HCT116 (cell line): Measurements from ENCODE around the gene AGBL1. TPM values are rescaled to one million over a fixed set of nuclear protein-coding genes. Genes with fewer than 3 reads are reported as not detected.

Experiments used
- ATAC-seq: fragments of 200-7000 bp; cut with Tn5 transposase; 2 replicates; pipeline ENCODE4 v1.9.1; 2020; ENCODE audit warnings: mild to moderate bottlenecking, moderate library complexity
- BruUV-seq: library from RNA; stranded (reverse); fragments of 400-500 nt; replicated peaks from 2 replicates; lab custom pipeline; 2021; lab: Mats Ljungman, UMichigan
- CTCF ChIA-PET: fragments of 300-600 bp; sonication (Branson Sonifier 250); formaldehyde crosslinking; loops from one replicate; lab custom pipeline; 2021; ENCODE audit warnings: antibody characterized with exemption; lab: Charles Lee
- POLR2A ChIA-PET: fragments of 300-600, 350-600 bp; sonication (Branson Sonifier 250); formaldehyde crosslinking; loops from one replicate; lab custom pipeline; 2021; ENCODE audit warnings: antibody characterized with exemption; lab: Charles Lee
- RAD21 ChIA-PET, 2 experiments: fragments of 300-600 bp; sonication (Branson Sonifier 250); formaldehyde crosslinking; loops; one replicate each; lab custom pipeline; 2023; ENCODE audit warnings: low total read pairs in 2 of 2; ENCODE audit not compliant: uncharacterized antibody in 2 of 2, unreplicated experiment in 2 of 2, low non-redundant PET in 1 of 2; lab: Charles Lee
- DNase-seq: peaks from one replicate; pipeline ENCODE4 v3.0.0-alpha.2; 2010; ENCODE audit warnings: low read depth, low spot score
- H2AFZ ChIP-seq: fragments of 200-600 bp; shearing (Covaris generic), sonication (generic); 2 replicates; pipeline ENCODE4 v1.6.1; 2017; ENCODE audit warnings: low read depth, mixed run types, mixed read lengths, antibody characterized with exemption, low read length; ENCODE audit not compliant: poor library complexity, severe bottlenecking
- H3K27ac ChIP-seq: 2 replicates; pipeline ENCODE4 v1.5.1; 2012; ENCODE audit warnings: low read depth, low read length
- H3K27me3 ChIP-seq: fragments of 200-600 bp; sonication (generic); 2 replicates; pipeline ENCODE4 v1.6.1; 2016; ENCODE audit warnings: mixed run types, low read length, mixed read lengths; ENCODE audit not compliant: insufficient read depth
- H3K36me3 ChIP-seq, 2 experiments: fragments of 200-500 bp in 1 of 2; fragments of 200-600 bp in 1 of 2; sonication (Bioruptor generic) in 1 of 2; sonication (generic) in 1 of 2; 2 replicates each; pipeline versions ENCODE4 v1.5.1 to v1.6.1; 2014 to 2016; ENCODE audit warnings: low read length in 2 of 2, inconsistent platforms in 1 of 2, mixed read lengths in 1 of 2, mixed run types in 1 of 2; ENCODE audit not compliant: insufficient read depth in 2 of 2, control insufficient read depth in 1 of 2
- H3K4me1 ChIP-seq, 2 experiments: fragments of 200-600 bp in 1 of 2; sonication (generic) in 1 of 2; 2 replicates each; pipeline versions ENCODE4 v1.5.1 to v1.6.1; 2012 to 2017; ENCODE audit warnings: low read length in 2 of 2, inconsistent platforms in 1 of 2, mild to moderate bottlenecking in 1 of 2, mixed read lengths in 1 of 2, mixed run types in 1 of 2, moderate library complexity in 1 of 2; ENCODE audit not compliant: insufficient read depth in 2 of 2, control insufficient read depth in 1 of 2
- H3K4me2 ChIP-seq: fragments of 200-600 bp; sonication (generic); 2 replicates; pipeline ENCODE4 v1.6.1; 2017; ENCODE audit warnings: mixed run types, low read length, mixed read lengths
- H3K4me3 ChIP-seq, 2 experiments: fragments of 200-600 bp in 1 of 2; sonication (generic) in 1 of 2; replicated peaks in 1 of 2; 2 replicates each; pipeline ENCODE4 v1.5.1; 2011 to 2016; ENCODE audit warnings: low read length in 2 of 2, control low read depth in 1 of 2, low read depth in 1 of 2, mild to moderate bottlenecking in 1 of 2, mixed read lengths in 1 of 2, mixed run types in 1 of 2
- H3K79me2 ChIP-seq: fragments of 200-600 bp; sonication (generic); 2 replicates; pipeline ENCODE4 v1.6.1; 2017; ENCODE audit warnings: mild to moderate bottlenecking, mixed run types, low read length, moderate library complexity, mixed read lengths; ENCODE audit not compliant: insufficient read depth
- H3K9ac ChIP-seq: fragments of 200-600 bp; sonication (generic); 2 replicates; pipeline ENCODE4 v1.6.1; 2016; ENCODE audit warnings: low read length, mixed read lengths
- H3K9me2 ChIP-seq: fragments of 200-600 bp; sonication (generic), shearing (Covaris generic); 2 replicates; pipeline ENCODE4 v1.6.1; 2017; ENCODE audit warnings: mixed run types, mild to moderate bottlenecking, moderate library complexity; ENCODE audit not compliant: insufficient read depth
- H3K9me3 ChIP-seq, 2 experiments: fragments of 200-500 bp in 1 of 2; fragments of 200-600 bp in 1 of 2; sonication (Bioruptor generic) in 1 of 2; sonication (generic) in 1 of 2; 2 replicates each; pipeline ENCODE4 v1.6.1; 2014 to 2017; ENCODE audit warnings: low read length in 2 of 2, mixed read lengths in 2 of 2, inconsistent platforms in 1 of 2, low read depth in 1 of 2, mild to moderate bottlenecking in 1 of 2, mixed run types in 1 of 2, moderate library complexity in 1 of 2; ENCODE audit not compliant: control insufficient read depth in 1 of 2, insufficient read depth in 1 of 2
- H4K20me1 ChIP-seq: fragments of 200-600 bp; sonication (generic), shearing (Covaris generic); 2 replicates; pipeline ENCODE4 v1.6.1; 2017; ENCODE audit warnings: mixed run types, mild to moderate bottlenecking, moderate library complexity; ENCODE audit not compliant: insufficient read depth
- CEBPB ChIP-seq: IDR thresholded peaks from 2 replicates; pipeline ENCODE4 v1.6.1; 2012; ENCODE audit warnings: low read depth
- EGR1 ChIP-seq: IDR thresholded peaks from 2 replicates; pipeline ENCODE4 v1.6.1; 2012; ENCODE audit warnings: low read depth
- ELF1 ChIP-seq: IDR thresholded peaks from 2 replicates; pipeline ENCODE4 v1.6.1; 2012; ENCODE audit warnings: low read depth, borderline replicate concordance
- EZH2 ChIP-seq: fragments of 200-600 bp; sonication (generic); IDR thresholded peaks from 2 replicates; pipeline ENCODE4 v1.6.1; 2017; ENCODE audit warnings: antibody characterized with exemption, mixed run types
- JUND ChIP-seq: IDR thresholded peaks from 2 replicates; pipeline ENCODE4 v1.6.1; 2012
- SIN3A ChIP-seq: IDR thresholded peaks from 2 replicates; pipeline ENCODE4 v1.6.1; 2012; ENCODE audit warnings: low read depth
- SRF ChIP-seq: IDR thresholded peaks from 2 replicates; pipeline ENCODE4 v1.6.1; 2012; ENCODE audit warnings: low read depth
- YY1 ChIP-seq: IDR thresholded peaks from 2 replicates; pipeline ENCODE4 v1.6.1; 2011; ENCODE audit warnings: low read length, low read depth, moderate library complexity, mild to moderate bottlenecking; ENCODE audit not compliant: insufficient replicate concordance; ENCODE audit errors: extremely low read depth
- ZFX ChIP-seq: fragments of 450-650 bp; IDR thresholded peaks from 2 replicates; pipeline ENCODE4 v1.6.1; 2017
- intact Hi-C: fragments of 100-400 bp; cut with micrococcal nuclease; formaldehyde crosslinking; loops from 2 replicates; pipeline ENCODE4 v1.10.0; 2022
- total RNA-seq: library from RNA; stranded (reverse); gene quantifications from one replicate; pipeline ENCODE4 v1.2.1, GENCODE V29; 2021; ENCODE audit not compliant: unreplicated experiment
- TF ChIP-seq, protein P1 (sequence below): IDR thresholded peaks from 2 replicates; pipeline ENCODE4 v1.6.1; 2012; ENCODE audit warnings: low read depth
- TF ChIP-seq, protein P2 (sequence below): IDR thresholded peaks from 2 replicates; pipeline ENCODE4 v1.6.1; 2012
- TF ChIP-seq, protein P3 (sequence below): IDR thresholded peaks from 2 replicates; pipeline ENCODE4 v1.6.1; 2012

The AGBL1 gene
- total RNA-seq, 1 experiment from 2014 or later = not detected

GRCh38 chr15:86087808-86088207 lies 8.1 kb downstream of the AGBL1 start:
- Histone ChIP-seq H3K4me3 (no peak overlapping the region), H3K79me2 (no peaks in the 10 kb centered on the region), H3K36me3 (no peaks in the 10 kb centered on the region), H3K9me3 (no peaks in the 10 kb centered on the region), H3K27me3 (0 out of 2 replicates have a peak, but pooled peaks cover 4% of the 10 kb centered on the region), H3K4me1 (no peaks in the 10 kb centered on the region), H3K27ac (no peak overlapping the region), H3K4me2 (no peak overlapping the region), H4K20me1 (no peaks in the 10 kb centered on the region), H3K9ac (no peak overlapping the region), H2AFZ (no peak overlapping the region), H3K9me2 (no peaks in the 10 kb centered on the region)
- DNase-seq (no peak), ATAC-seq (no peak)
- BruUV-seq = no TSS peak
- intact Hi-C loops = no loop called here
- ChIA-PET CTCF (no interaction called here), POLR2A (no interaction called here), RAD21 (no interaction called here)
- TF ChIP-seq JUND = no peak
- TF ChIP-seq, protein P1, sequence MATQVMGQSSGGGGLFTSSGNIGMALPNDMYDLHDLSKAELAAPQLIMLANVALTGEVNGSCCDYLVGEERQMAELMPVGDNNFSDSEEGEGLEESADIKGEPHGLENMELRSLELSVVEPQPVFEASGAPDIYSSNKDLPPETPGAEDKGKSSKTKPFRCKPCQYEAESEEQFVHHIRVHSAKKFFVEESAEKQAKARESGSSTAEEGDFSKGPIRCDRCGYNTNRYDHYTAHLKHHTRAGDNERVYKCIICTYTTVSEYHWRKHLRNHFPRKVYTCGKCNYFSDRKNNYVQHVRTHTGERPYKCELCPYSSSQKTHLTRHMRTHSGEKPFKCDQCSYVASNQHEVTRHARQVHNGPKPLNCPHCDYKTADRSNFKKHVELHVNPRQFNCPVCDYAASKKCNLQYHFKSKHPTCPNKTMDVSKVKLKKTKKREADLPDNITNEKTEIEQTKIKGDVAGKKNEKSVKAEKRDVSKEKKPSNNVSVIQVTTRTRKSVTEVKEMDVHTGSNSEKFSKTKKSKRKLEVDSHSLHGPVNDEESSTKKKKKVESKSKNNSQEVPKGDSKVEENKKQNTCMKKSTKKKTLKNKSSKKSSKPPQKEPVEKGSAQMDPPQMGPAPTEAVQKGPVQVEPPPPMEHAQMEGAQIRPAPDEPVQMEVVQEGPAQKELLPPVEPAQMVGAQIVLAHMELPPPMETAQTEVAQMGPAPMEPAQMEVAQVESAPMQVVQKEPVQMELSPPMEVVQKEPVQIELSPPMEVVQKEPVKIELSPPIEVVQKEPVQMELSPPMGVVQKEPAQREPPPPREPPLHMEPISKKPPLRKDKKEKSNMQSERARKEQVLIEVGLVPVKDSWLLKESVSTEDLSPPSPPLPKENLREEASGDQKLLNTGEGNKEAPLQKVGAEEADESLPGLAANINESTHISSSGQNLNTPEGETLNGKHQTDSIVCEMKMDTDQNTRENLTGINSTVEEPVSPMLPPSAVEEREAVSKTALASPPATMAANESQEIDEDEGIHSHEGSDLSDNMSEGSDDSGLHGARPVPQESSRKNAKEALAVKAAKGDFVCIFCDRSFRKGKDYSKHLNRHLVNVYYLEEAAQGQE = no peak
- TF ChIP-seq CEBPB = no peak
- TF ChIP-seq, protein P2, sequence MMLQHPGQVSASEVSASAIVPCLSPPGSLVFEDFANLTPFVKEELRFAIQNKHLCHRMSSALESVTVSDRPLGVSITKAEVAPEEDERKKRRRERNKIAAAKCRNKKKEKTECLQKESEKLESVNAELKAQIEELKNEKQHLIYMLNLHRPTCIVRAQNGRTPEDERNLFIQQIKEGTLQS = no peak
- no peak for TF ChIP-seq EGR1
- no peak for TF ChIP-seq SRF
- no peak for TF ChIP-seq ZFX
- TF ChIP-seq EZH2 = no peak
- no peak for TF ChIP-seq YY1
- no peak for TF ChIP-seq SIN3A
- no peak for TF ChIP-seq ELF1
- TF ChIP-seq, protein P3, sequence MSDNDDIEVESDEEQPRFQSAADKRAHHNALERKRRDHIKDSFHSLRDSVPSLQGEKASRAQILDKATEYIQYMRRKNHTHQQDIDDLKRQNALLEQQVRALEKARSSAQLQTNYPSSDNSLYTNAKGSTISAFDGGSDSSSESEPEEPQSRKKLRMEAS = no peak
